Tibial artery (tissue), 4 donors: ENCODE data around the gene DBN1.

Experiments used
- DNase-seq, 2 donors: peaks; one replicate each; pipeline ENCODE4 v3.0.0-alpha.2; 2019
- H3K27ac ChIP-seq, 2 donors: fragments of 200-600 bp; sonication (generic) in 1 of 2; 1 replicate in 1 of 2; 2 replicates in 1 of 2; pipeline ENCODE4 v1.5.1; 2018 to 2019; ENCODE audit warnings: mild to moderate bottlenecking in 1 of 2
- H3K27me3 ChIP-seq, 2 donors: fragments of 200-600 bp; sonication (generic) in 1 of 2; one replicate each; pipeline versions ENCODE4 v1.5.1 to v1.6.0; 2016 to 2019
- H3K36me3 ChIP-seq, 3 donors: fragments of 200-600 bp; sonication (generic) in 2 of 3; one replicate each; pipeline ENCODE4 v1.5.1; 2016 to 2019; ENCODE audit warnings: mild to moderate bottlenecking in 2 of 3
- H3K4me1 ChIP-seq, 4 donors: fragments of 200-600 bp; sonication (generic) in 2 of 4; 1 replicate in 3 of 4; 2 replicates in 1 of 4; pipeline ENCODE4 v1.5.1; 2016 to 2019
- H3K4me3 ChIP-seq, 2 donors: fragments of 200-600 bp; sonication (generic) in 1 of 2; 1 replicate in 1 of 2; 2 replicates in 1 of 2; pipeline ENCODE4 v1.5.1; 2018 to 2019; ENCODE audit warnings: mild to moderate bottlenecking in 2 of 2
- H3K9me3 ChIP-seq, 3 donors: fragments of 200-600 bp; sonication (generic) in 1 of 3; one replicate each; pipeline ENCODE4 v1.5.1; 2016 to 2019
- CTCF ChIP-seq, 2 experiments: fragments of 200-600 bp in 1 of 2; fragments of 450-650 bp in 1 of 2; IDR thresholded peaks; one replicate each; pipeline ENCODE4 v1.5.1; 2017 to 2019; ENCODE audit warnings: antibody characterized with exemption in 2 of 2, mild to moderate bottlenecking in 1 of 2, moderate library complexity in 1 of 2
- intact Hi-C: fragments of 100-400 bp; cut with DNase I; formaldehyde crosslinking; loops from one replicate; pipeline ENCODE4 v1.15.0; 2023; ENCODE audit warnings: low total_unique reads

Gene DBN1

GRCh38 chr5:177454397-177455035, 18.9 kb downstream of the DBN1 start:
- TF ChIP-seq CTCF (IDR thresholded peaks at IDR 0.05): peak; percentile 94 to 97
- Histone ChIP-seq H3K4me3 (peak overlapping the region; percentile 56 to 62), H3K4me1 (peaks cover 0 to 45% (median 31%) of the 10 kb centered on the region in 4 donors), H3K27ac (peak overlapping the region; percentile 62 to 79), H3K9me3 (no peaks in the 10 kb centered on the region), H3K27me3 (peaks cover 0 to 32% of the 10 kb centered on the region in 2 donors), H3K36me3 (peaks cover 0 to 18% (median 17%) of the 10 kb centered on the region in 3 donors)
- DNase-seq: peak; percentile 86 to 94
- intact Hi-C loops: loop anchor here (2.0 kb wide), 2 partner anchors 44 to 50 kb away; no protein-coding TSS in a partner anchor

GRCh38 chr5:177453852-177454396, 19.5 kb downstream of the DBN1 start:
- H3K9me3 ChIP-seq: no peaks in the 10 kb centered on the region
- H3K4me1 ChIP-seq: peaks cover 0 to 45% (median 31%) of the 10 kb centered on the region in 4 donors
- H3K4me3 ChIP-seq: peak overlapping the region; percentile 56 to 62
- no peak for TF ChIP-seq CTCF (IDR thresholded peaks at IDR 0.05)
- no peak for DNase-seq
- peaks cover 0 to 12% (median 11%) of the 10 kb centered on the region in 3 donors for H3K36me3 ChIP-seq
- peak overlapping the region; percentile 27 to 49 for H3K27ac ChIP-seq
- peaks cover 0 to 38% of the 10 kb centered on the region in 2 donors for H3K27me3 ChIP-seq
- intact Hi-C loops: loop anchor here (2.0 kb wide), 3 partner anchors 45 to 63 kb away; no protein-coding TSS in a partner anchor

- peaks cover 0 to 43% of the 10 kb centered on the region in 2 donors for H3K27me3 ChIP-seq
- intact Hi-C loops: loop anchor here (2.0 kb wide), 1 partner anchor 62 kb away; no protein-coding TSS in a partner anchor
- TF ChIP-seq CTCF (IDR thresholded peaks at IDR 0.05): no peak
- no peak overlapping the region for H3K27ac ChIP-seq
- no peak for DNase-seq
- peaks cover 0 to 48% (median 37%) of the 10 kb centered on the region in 4 donors for H3K4me1 ChIP-seq
- H3K36me3 ChIP-seq: peaks cover 0 to 3% (median 2%) of the 10 kb centered on the region in 3 donors
- H3K4me3 ChIP-seq: no peak overlapping the region
- H3K9me3 ChIP-seq: no peaks in the 10 kb centered on the region
Observed at GRCh38 chr5:177452688-177453638, 20.5 kb downstream of the DBN1 start.

- intact Hi-C loops: no loop called here
- Histone ChIP-seq H3K27ac (no peak overlapping the region), H3K4me3 (no peak overlapping the region), H3K27me3 (peaks cover 0 to 43% of the 10 kb centered on the region in 2 donors), H3K9me3 (no peaks in the 10 kb centered on the region), H3K4me1 (peaks cover 0 to 49% (median 42%) of the 10 kb centered on the region in 4 donors), H3K36me3 (no peaks in the 10 kb centered on the region)
- no peak for TF ChIP-seq CTCF (IDR thresholded peaks at IDR 0.05)
- DNase-seq: no peak
Observed at GRCh38 chr5:177450667-177451424, 22.6 kb downstream of the DBN1 start.
